GM18909 (cell line): ENCODE results near the gene DNAJB2.
"Not testable (repeated sequence)": the region's sequence is repeated elsewhere in the genome, so short reads cannot be mapped to it uniquely, and the experiment has no call there.

ENCODE experiments used
- ATAC-seq: cut with Tn5 transposase; IDR thresholded peaks from one replicate; pipeline ENCODE4 v1.9.1; 2021; ENCODE audit warnings: mild to moderate bottlenecking; ENCODE audit not compliant: unreplicated experiment, poor library complexity

DNAJB2 gene

GRCh38 chr2:219282943-219283581 lies 3.9 kb downstream of the DNAJB2 start:
- no peak for ATAC-seq

- no peak for ATAC-seq
Observed at GRCh38 chr2:219284501-219285372, 5.6 kb downstream of the DNAJB2 start.

- ATAC-seq, result no peak
Observed at GRCh38 chr2:219285373-219285735, 6.2 kb downstream of the DNAJB2 start.

GRCh38 chr2:219285894-219286425 lies 6.8 kb downstream of the DNAJB2 start:
- no peak for ATAC-seq

GRCh38 chr2:219286436-219287115 lies 7.4 kb downstream of the DNAJB2 start:
- ATAC-seq, result no peak

- not testable (repeated sequence) for ATAC-seq
Observed at GRCh38 chr2:219287116-219287440, 7.9 kb downstream of the DNAJB2 start.

- no peak for ATAC-seq
Observed at GRCh38 chr2:219287580-219288265, 8.6 kb downstream of the DNAJB2 start.

GRCh38 chr2:219289195-219289536 lies 10.0 kb downstream of the DNAJB2 start:
- no peak for ATAC-seq

- no peak for ATAC-seq
Observed at GRCh38 chr2:219289537-219290361, 10.6 kb downstream of the DNAJB2 start.

- ATAC-seq, result no peak
Observed at GRCh38 chr2:219290381-219291171, 11.4 kb downstream of the DNAJB2 start.

- no peak for ATAC-seq
Observed at GRCh38 chr2:219291394-219291793, 12.2 kb downstream of the DNAJB2 start.

GRCh38 chr2:219291910-219292490 lies 12.8 kb downstream of the DNAJB2 start:
- no peak for ATAC-seq

GRCh38 chr2:219292616-219293015 lies 13.4 kb downstream of the DNAJB2 start:
- ATAC-seq, result no peak

GRCh38 chr2:219293736-219294231 lies 14.6 kb downstream of the DNAJB2 start:
- no peak for ATAC-seq

- ATAC-seq, result peak; percentile 92
Observed at GRCh38 chr2:219294356-219295351, 15.5 kb downstream of the DNAJB2 start.

GRCh38 chr2:219296142-219296541 lies 17.0 kb downstream of the DNAJB2 start:
- no peak for ATAC-seq

- ATAC-seq, result no peak
Observed at GRCh38 chr2:219296631-219297391, 17.6 kb downstream of the DNAJB2 start.
